ENCODE results near the gene ADAP1. TPM values are rescaled to one million over a fixed set of nuclear protein-coding genes. Genes with fewer than 3 reads are reported as not detected.
A peak's percentile ranks its signal among the peaks of the same experiment; 100 is the strongest.

Gene ADAP1
- total and polyA plus RNA-seq, 2 of the 13 experiments (the other 11 are each of a cell fraction or from before 2014, with no cell fraction given), result 10.5 to 24.6 TPM

DNA sequence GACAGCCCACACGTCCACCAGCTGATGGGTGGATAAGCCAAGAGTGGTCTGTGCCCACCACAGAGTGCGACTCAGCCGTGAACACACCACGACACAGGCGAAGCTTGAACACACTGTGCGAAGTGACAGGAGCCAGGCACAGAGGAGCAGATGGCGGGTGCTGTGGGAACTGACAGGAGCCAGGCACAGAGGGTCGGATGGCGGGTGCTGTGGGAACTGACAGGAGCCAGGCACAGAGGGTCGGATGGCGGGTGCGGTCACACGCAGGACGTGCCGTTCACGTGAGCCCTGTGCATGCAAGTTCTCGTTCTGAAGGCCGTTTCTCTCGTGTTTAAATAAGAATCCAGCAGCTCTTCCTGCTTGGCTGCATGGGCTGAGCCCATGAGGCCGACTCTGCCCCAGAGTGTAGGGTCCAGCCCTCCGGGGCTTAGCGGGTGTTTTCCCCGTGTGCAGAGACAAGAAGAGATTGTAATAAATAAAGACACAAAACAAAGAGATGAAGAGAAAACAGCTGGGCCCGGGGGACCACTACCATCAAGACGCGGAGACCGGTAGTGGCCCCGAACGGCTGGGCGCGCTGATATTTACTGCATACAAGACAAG, 5.9 kb upstream of the ADAP1 start (continued):
- TF ChIP-seq KLF12 (CRISPR knock-in tag; IDR thresholded peaks at IDR 0.05; ENCODE audit: borderline replicate concordance) (no peak), PITX1 (CRISPR knock-in tag; IDR thresholded peaks at IDR 0.05) (peak; percentile 84), TCF7L2 (IDR thresholded peaks at IDR 0.05; ENCODE audit: low read depth, low read length) (no peak), FOXA1 (IDR thresholded peaks at IDR 0.05) (no peak), FOXA1 (CRISPR knock-in tag; IDR thresholded peaks at IDR 0.05) (no peak), FOXC1 (CRISPR knock-in tag; IDR thresholded peaks at IDR 0.05; ENCODE audit: borderline replicate concordance) (no peak), ZNF33B (CRISPR knock-in tag; IDR thresholded peaks at IDR 0.05) (no peak), KDM4B (CRISPR knock-in tag; IDR thresholded peaks at IDR 0.05) (peak; percentile 51; the same call in 1 of the 2 replicates), ZNF713 (CRISPR knock-in tag; IDR thresholded peaks at IDR 0.05) (no peak), MXD1 (CRISPR knock-in tag; IDR thresholded peaks at IDR 0.05) (0 out of 2 replicates have a peak, but pooled peaks have one; percentile 24), SP2 (CRISPR knock-in tag; IDR thresholded peaks at IDR 0.05) (no peak), HOXD1 (CRISPR knock-in tag; IDR thresholded peaks at IDR 0.05) (no peak), ZNF878 (CRISPR knock-in tag; IDR thresholded peaks at IDR 0.05) (no peak), ZNF550 (CRISPR knock-in tag; IDR thresholded peaks at IDR 0.05; ENCODE audit: borderline replicate concordance) (no peak), ATF3 (CRISPR knock-in tag; IDR thresholded peaks at IDR 0.05) (no peak), GATAD1 (CRISPR knock-in tag; IDR thresholded peaks at IDR 0.05) (0 out of 2 replicates have a peak, but pooled peaks have one; percentile 21), ZNF263 (CRISPR knock-in tag; IDR thresholded peaks at IDR 0.05) (no peak), NFE2L1 (CRISPR knock-in tag; IDR thresholded peaks at IDR 0.05; ENCODE audit: borderline replicate concordance) (no peak), ZNF782 (CRISPR knock-in tag; IDR thresholded peaks at IDR 0.05; ENCODE audit: borderline replicate concordance) (no peak), ZNF224 (CRISPR knock-in tag; IDR thresholded peaks at IDR 0.05) (no peak), HHEX (CRISPR knock-in tag; IDR thresholded peaks at IDR 0.05) (no peak), MTA3 (CRISPR knock-in tag; IDR thresholded peaks at IDR 0.05) (no peak), MXD4 (CRISPR knock-in tag; IDR thresholded peaks at IDR 0.05) (no peak), ZBTB21 (CRISPR knock-in tag; IDR thresholded peaks at IDR 0.05) (no peak)
- TF ChIP-seq, protein P1, sequence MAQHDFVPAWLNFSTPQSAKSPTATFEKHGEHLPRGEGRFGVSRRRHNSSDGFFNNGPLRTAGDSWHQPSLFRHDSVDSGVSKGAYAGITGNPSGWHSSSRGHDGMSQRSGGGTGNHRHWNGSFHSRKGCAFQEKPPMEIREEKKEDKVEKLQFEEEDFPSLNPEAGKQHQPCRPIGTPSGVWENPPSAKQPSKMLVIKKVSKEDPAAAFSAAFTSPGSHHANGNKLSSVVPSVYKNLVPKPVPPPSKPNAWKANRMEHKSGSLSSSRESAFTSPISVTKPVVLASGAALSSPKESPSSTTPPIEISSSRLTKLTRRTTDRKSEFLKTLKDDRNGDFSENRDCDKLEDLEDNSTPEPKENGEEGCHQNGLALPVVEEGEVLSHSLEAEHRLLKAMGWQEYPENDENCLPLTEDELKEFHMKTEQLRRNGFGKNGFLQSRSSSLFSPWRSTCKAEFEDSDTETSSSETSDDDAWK (CRISPR knock-in tag; IDR thresholded peaks at IDR 0.05), result no peak
- TF ChIP-seq, protein P2, sequence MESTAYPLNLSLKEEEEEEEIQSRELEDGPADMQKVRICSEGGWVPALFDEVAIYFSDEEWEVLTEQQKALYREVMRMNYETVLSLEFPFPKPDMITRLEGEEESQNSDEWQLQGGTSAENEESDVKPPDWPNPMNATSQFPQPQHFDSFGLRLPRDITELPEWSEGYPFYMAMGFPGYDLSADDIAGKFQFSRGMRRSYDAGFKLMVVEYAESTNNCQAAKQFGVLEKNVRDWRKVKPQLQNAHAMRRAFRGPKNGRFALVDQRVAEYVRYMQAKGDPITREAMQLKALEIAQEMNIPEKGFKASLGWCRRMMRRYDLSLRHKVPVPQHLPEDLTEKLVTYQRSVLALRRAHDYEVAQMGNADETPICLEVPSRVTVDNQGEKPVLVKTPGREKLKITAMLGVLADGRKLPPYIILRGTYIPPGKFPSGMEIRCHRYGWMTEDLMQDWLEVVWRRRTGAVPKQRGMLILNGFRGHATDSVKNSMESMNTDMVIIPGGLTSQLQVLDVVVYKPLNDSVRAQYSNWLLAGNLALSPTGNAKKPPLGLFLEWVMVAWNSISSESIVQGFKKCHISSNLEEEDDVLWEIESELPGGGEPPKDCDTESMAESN (CRISPR knock-in tag; conservative IDR thresholded peaks at IDR 0.05), result no peak
- TF ChIP-seq, protein P3, sequence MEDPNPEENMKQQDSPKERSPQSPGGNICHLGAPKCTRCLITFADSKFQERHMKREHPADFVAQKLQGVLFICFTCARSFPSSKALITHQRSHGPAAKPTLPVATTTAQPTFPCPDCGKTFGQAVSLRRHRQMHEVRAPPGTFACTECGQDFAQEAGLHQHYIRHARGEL (CRISPR knock-in tag; IDR thresholded peaks at IDR 0.05), result peak; percentile 52; the same call in 1 of the 2 replicates
- TF ChIP-seq, protein P4, sequence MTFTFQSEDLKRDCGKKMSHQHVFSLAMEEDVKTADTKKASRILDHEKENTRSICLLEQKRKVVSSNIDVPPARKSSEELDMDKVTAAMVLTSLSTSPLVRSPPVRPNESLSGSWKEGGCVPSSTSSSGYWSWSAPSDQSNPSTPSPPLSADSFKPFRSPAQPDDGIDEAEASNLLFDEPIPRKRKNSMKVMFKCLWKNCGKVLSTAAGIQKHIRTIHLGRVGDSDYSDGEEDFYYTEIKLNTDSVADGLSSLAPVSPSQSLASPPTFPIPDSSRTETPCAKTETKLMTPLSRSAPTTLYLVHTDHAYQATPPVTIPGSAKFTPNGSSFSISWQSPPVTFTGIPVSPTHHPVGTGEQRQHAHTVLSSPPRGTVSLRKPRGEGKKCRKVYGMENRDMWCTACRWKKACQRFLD (CRISPR knock-in tag; IDR thresholded peaks at IDR 0.05; ENCODE audit: borderline replicate concordance), result no peak
